ENCODE results near the gene ABCA7. TPM values are rescaled to one million over a fixed set of nuclear protein-coding genes. Genes with fewer than 3 reads are reported as not detected.
A peak's percentile ranks its signal among the peaks of the same experiment; 100 is the strongest.
"Not testable (repeated sequence)": the region's sequence is repeated elsewhere in the genome, so short reads cannot be mapped to it uniquely, and the experiment has no call there.

The ABCA7 gene
- total and polyA plus RNA-seq, 3 donors from 2014 or later, result 7.3 to 14.6 (median 12.1) TPM

DNA sequence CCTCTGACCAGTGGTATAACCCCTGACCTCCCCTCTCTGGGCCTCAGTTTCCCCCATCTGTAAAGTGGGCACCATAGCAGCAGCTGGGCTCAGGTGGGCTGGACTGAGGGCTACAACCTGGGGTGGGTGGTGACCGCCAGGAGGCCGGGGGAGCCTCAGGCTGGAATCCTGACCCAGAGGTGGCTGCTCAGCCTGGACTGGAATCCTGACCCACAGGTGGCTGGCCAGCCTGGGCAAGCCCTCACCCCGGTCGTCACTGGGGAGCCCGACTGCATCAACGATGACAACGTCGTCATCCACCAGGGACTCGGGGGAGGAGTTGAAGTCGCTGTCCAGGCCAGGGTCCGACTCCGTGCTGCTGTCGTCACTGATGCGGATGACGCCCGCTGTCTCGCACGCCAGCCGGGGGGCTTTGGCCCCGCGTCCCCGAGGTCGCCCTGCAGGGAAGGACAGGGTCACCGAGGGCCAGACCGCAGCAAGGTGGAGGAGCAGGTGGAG, 74.1 kb downstream of the ABCA7 start:
- no peak for TF ChIP-seq POLR2A (IDR thresholded peaks at IDR 0.05)
- TF ChIP-seq, protein P1, sequence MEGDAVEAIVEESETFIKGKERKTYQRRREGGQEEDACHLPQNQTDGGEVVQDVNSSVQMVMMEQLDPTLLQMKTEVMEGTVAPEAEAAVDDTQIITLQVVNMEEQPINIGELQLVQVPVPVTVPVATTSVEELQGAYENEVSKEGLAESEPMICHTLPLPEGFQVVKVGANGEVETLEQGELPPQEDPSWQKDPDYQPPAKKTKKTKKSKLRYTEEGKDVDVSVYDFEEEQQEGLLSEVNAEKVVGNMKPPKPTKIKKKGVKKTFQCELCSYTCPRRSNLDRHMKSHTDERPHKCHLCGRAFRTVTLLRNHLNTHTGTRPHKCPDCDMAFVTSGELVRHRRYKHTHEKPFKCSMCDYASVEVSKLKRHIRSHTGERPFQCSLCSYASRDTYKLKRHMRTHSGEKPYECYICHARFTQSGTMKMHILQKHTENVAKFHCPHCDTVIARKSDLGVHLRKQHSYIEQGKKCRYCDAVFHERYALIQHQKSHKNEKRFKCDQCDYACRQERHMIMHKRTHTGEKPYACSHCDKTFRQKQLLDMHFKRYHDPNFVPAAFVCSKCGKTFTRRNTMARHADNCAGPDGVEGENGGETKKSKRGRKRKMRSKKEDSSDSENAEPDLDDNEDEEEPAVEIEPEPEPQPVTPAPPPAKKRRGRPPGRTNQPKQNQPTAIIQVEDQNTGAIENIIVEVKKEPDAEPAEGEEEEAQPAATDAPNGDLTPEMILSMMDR (IDR thresholded peaks at IDR 0.05), result no peak
- DNase-seq, result no peak
- Histone ChIP-seq H3K4me3 (no peak overlapping the region), H3K27me3 (no peaks in the 10 kb centered on the region), H3K27ac (peak overlapping the region; percentile 59 to 86), H3K36me3 (ENCODE audit: low read depth, missing control alignments) (no peaks in the 10 kb centered on the region), H3K4me1 (peaks cover 35% of the 10 kb centered on the region), H3K9me3 (no peaks in the 10 kb centered on the region)
- intact Hi-C loops (cut with DNase I; ENCODE audit: low total_unique reads), result loop anchor here (5.0 kb wide), 1 partner anchor 58 kb away; the partner anchor contains the start of gene SBNO2
- 94 to 100% methylated on average over 2 to 25 of the region's 25 CpGs for WGBS, 2 donors

DNA sequence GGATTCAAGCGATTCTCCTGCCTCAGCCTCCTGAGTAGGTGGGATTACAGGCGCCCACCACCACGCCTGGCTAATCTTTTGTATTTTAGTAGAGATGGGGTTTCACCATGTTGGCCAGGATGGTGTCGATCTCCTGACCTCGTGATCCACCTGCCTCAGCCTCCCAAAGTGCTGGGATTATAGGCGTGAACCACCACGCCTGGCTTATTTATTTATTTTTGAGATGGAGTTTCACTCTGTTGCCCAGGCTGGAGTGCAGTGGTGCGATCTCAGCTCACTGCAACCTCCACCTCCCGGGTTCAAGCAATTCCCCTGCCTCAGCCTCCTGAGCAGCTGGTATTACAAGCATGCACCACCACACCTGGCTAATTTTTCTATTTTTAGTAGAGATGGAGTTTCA, 74.8 kb downstream of the ABCA7 start:
- not testable (repeated sequence) for H3K27ac ChIP-seq; H3K36me3 ChIP-seq (ENCODE audit: low read depth, missing control alignments); DNase-seq; H3K27me3 ChIP-seq; H3K9me3 ChIP-seq; H3K4me3 ChIP-seq
- H3K4me1 ChIP-seq, result peaks cover 35% of the 10 kb centered on the region
- 91 to 94% methylated on average over 9 of the region's 9 CpGs for WGBS, 2 donors
- intact Hi-C loops (cut with DNase I; ENCODE audit: low total_unique reads), result loop anchor here (5.0 kb wide), 1 partner anchor 58 kb away; the partner anchor contains the start of gene SBNO2

Small RNAs within 50 kb of the gene (small RNA-seq; reads per million reads assigned to genes)
- gene RNU6-2, result 0 to 0.28 reads per million in 2 donors

Other genes with a start within 250 kb of the ABCA7 start
- gene PTBP1, start 242.7 kb upstream of the ABCA7 start, total RNA-seq, result 100 to 1,000 TPM; 168 to 196 TPM
- 116 TPM for gene PTBP1, start 242.7 kb upstream of the ABCA7 start, polyA plus RNA-seq (ENCODE audit: insufficient read depth, low read depth, low replicate concordance)
- 10 to 100 TPM; 16.9 to 20.1 TPM for gene PLPPR3, start 218.2 kb upstream of the ABCA7 start, total RNA-seq
- gene PLPPR3, start 218.2 kb upstream of the ABCA7 start, polyA plus RNA-seq (ENCODE audit: insufficient read depth, low read depth, low replicate concordance), result 2.7 TPM
- 1 to 10 TPM; 5.4 to 5.8 TPM for gene AZU1, start 212.3 kb upstream of the ABCA7 start, total RNA-seq
- gene AZU1, start 212.3 kb upstream of the ABCA7 start, polyA plus RNA-seq (ENCODE audit: insufficient read depth, low read depth, low replicate concordance), result 1.4 TPM
- gene PRTN3, start 199.1 kb upstream of the ABCA7 start, total RNA-seq, result 1 to 10 TPM; 1.0 to 1.8 TPM
- not detected for gene PRTN3, start 199.1 kb upstream of the ABCA7 start, polyA plus RNA-seq (ENCODE audit: insufficient read depth, low read depth, low replicate concordance)
- gene ELANE, start 187.8 kb upstream of the ABCA7 start, total RNA-seq, result under 1 TPM in 1 of 2 donors, not detected in 1; 0.74 TPM
- 0.50 TPM for gene ELANE, start 187.8 kb upstream of the ABCA7 start, polyA plus RNA-seq (ENCODE audit: insufficient read depth, low read depth, low replicate concordance)
- 100 to 1,000 TPM in 1 of 2 donors, 10 to 100 TPM in 1; 83.1 to 185 TPM for gene CFD, start 180.4 kb upstream of the ABCA7 start, total RNA-seq
- 84.3 TPM for gene CFD, start 180.4 kb upstream of the ABCA7 start, polyA plus RNA-seq (ENCODE audit: insufficient read depth, low read depth, low replicate concordance)
- gene MED16, start 146.9 kb upstream of the ABCA7 start, total RNA-seq, result 100 to 1,000 TPM in 1 of 2 donors, 10 to 100 TPM in 1; 94.7 to 124 TPM
- 50.7 TPM for gene MED16, start 146.9 kb upstream of the ABCA7 start, polyA plus RNA-seq (ENCODE audit: insufficient read depth, low read depth, low replicate concordance)
- gene RNU6-9, start 146.6 kb upstream of the ABCA7 start, total RNA-seq, result not detected
- gene RNU6-9, start 146.6 kb upstream of the ABCA7 start, polyA plus RNA-seq (ENCODE audit: insufficient read depth, low read depth, low replicate concordance), result not detected
- gene R3HDM4, start 126.9 kb upstream of the ABCA7 start, total RNA-seq, result 10 to 100 TPM; 24.6 to 30.1 TPM
- gene R3HDM4, start 126.9 kb upstream of the ABCA7 start, polyA plus RNA-seq (ENCODE audit: insufficient read depth, low read depth, low replicate concordance), result 19.2 TPM
- gene KISS1R, start 122.8 kb upstream of the ABCA7 start, total RNA-seq, result not detected
- gene KISS1R, start 122.8 kb upstream of the ABCA7 start, polyA plus RNA-seq (ENCODE audit: insufficient read depth, low read depth, low replicate concordance), result not detected
- 10 to 100 TPM; 15.3 to 26.5 TPM for gene ARID3A, start 114.1 kb upstream of the ABCA7 start, total RNA-seq
- gene ARID3A, start 114.1 kb upstream of the ABCA7 start, polyA plus RNA-seq (ENCODE audit: insufficient read depth, low read depth, low replicate concordance), result 38.2 TPM
- gene WDR18, start 55.8 kb upstream of the ABCA7 start, total RNA-seq, result 100 to 1,000 TPM in 1 of 2 donors, 10 to 100 TPM in 1; 70.9 to 108 TPM
- 38.7 TPM for gene WDR18, start 55.8 kb upstream of the ABCA7 start, polyA plus RNA-seq (ENCODE audit: insufficient read depth, low read depth, low replicate concordance)
- gene GRIN3B, start 39.7 kb upstream of the ABCA7 start, total RNA-seq, result 1 to 10 TPM; 1.3 to 2.4 TPM
- 1.1 TPM for gene GRIN3B, start 39.7 kb upstream of the ABCA7 start, polyA plus RNA-seq (ENCODE audit: insufficient read depth, low read depth, low replicate concordance)
- gene TMEM259, start 19.0 kb upstream of the ABCA7 start, total RNA-seq, result 100 to 1,000 TPM; 339 to 405 TPM
- gene TMEM259, start 19.0 kb upstream of the ABCA7 start, polyA plus RNA-seq (ENCODE audit: insufficient read depth, low read depth, low replicate concordance), result 164 TPM
- gene RNU6-2, start 18.6 kb upstream of the ABCA7 start, total RNA-seq, result not detected
- gene RNU6-2, start 18.6 kb upstream of the ABCA7 start, polyA plus RNA-seq (ENCODE audit: insufficient read depth, low read depth, low replicate concordance), result not detected
- 10 to 100 TPM; 19.1 to 28.0 TPM for gene CNN2, start 13.5 kb upstream of the ABCA7 start, total RNA-seq
- 36.4 TPM for gene CNN2, start 13.5 kb upstream of the ABCA7 start, polyA plus RNA-seq (ENCODE audit: insufficient read depth, low read depth, low replicate concordance)
- gene ARHGAP45, start 27.1 kb downstream of the ABCA7 start, total RNA-seq, result 10 to 100 TPM; 20.7 to 31.7 TPM
- gene ARHGAP45, start 27.1 kb downstream of the ABCA7 start, polyA plus RNA-seq (ENCODE audit: insufficient read depth, low read depth, low replicate concordance), result 14.1 TPM
- gene POLR2E, start 55.3 kb downstream of the ABCA7 start, total RNA-seq, result 100 to 1,000 TPM in 1 of 2 donors, 10 to 100 TPM in 1; 96.5 to 143 TPM
- gene POLR2E, start 55.3 kb downstream of the ABCA7 start, polyA plus RNA-seq (ENCODE audit: insufficient read depth, low read depth, low replicate concordance), result 246 TPM
- 1,000 to 10,000 TPM; 1,153 to 1,773 TPM for gene GPX4, start 63.9 kb downstream of the ABCA7 start, total RNA-seq
- 1,893 TPM for gene GPX4, start 63.9 kb downstream of the ABCA7 start, polyA plus RNA-seq (ENCODE audit: insufficient read depth, low read depth, low replicate concordance)
- 10 to 100 TPM; 58.9 to 65.0 TPM for gene SBNO2, start 134.2 kb downstream of the ABCA7 start, total RNA-seq
- gene SBNO2, start 134.2 kb downstream of the ABCA7 start, polyA plus RNA-seq (ENCODE audit: insufficient read depth, low read depth, low replicate concordance), result 34.3 TPM
- 100 to 1,000 TPM; 194 to 209 TPM for gene STK11, start 165.7 kb downstream of the ABCA7 start, total RNA-seq
- 197 TPM for gene STK11, start 165.7 kb downstream of the ABCA7 start, polyA plus RNA-seq (ENCODE audit: insufficient read depth, low read depth, low replicate concordance)
- gene CBARP, start 197.9 kb downstream of the ABCA7 start, total RNA-seq, result 1 to 10 TPM; 5.2 to 6.6 TPM
- 1.5 TPM for gene CBARP, start 197.9 kb downstream of the ABCA7 start, polyA plus RNA-seq (ENCODE audit: insufficient read depth, low read depth, low replicate concordance)
- 100 to 1,000 TPM; 104 to 166 TPM for gene ATP5F1D, start 201.6 kb downstream of the ABCA7 start, total RNA-seq
- gene ATP5F1D, start 201.6 kb downstream of the ABCA7 start, polyA plus RNA-seq (ENCODE audit: insufficient read depth, low read depth, low replicate concordance), result 94.5 TPM
- gene MIDN, start 208.5 kb downstream of the ABCA7 start, total RNA-seq, result 10 to 100 TPM; 38.2 to 42.4 TPM
- 30.3 TPM for gene MIDN, start 208.5 kb downstream of the ABCA7 start, polyA plus RNA-seq (ENCODE audit: insufficient read depth, low read depth, low replicate concordance)
- gene CIRBP, start 229.2 kb downstream of the ABCA7 start, total RNA-seq, result 100 to 1,000 TPM; 621 to 661 TPM
- gene CIRBP, start 229.2 kb downstream of the ABCA7 start, polyA plus RNA-seq (ENCODE audit: insufficient read depth, low read depth, low replicate concordance), result 483 TPM
- gene FAM174C, start 235.4 kb downstream of the ABCA7 start, total RNA-seq, result 100 to 1,000 TPM; 111 to 128 TPM
- 51.6 TPM for gene FAM174C, start 235.4 kb downstream of the ABCA7 start, polyA plus RNA-seq (ENCODE audit: insufficient read depth, low read depth, low replicate concordance)
- 1 to 10 TPM; 1.5 to 2.9 TPM for gene EFNA2, start 245.8 kb downstream of the ABCA7 start, total RNA-seq
- 0.61 TPM for gene EFNA2, start 245.8 kb downstream of the ABCA7 start, polyA plus RNA-seq (ENCODE audit: insufficient read depth, low read depth, low replicate concordance)

Data from testis (tissue), 3 donors.